HG03469 (cell line): ENCODE data around the gene SELENOH.
A peak's percentile ranks its signal among the peaks of the same experiment; 100 is the strongest.

ENCODE experiments used
- ATAC-seq: cut with Tn5 transposase; IDR thresholded peaks from one replicate; pipeline ENCODE4 v1.9.1; 2021; ENCODE audit warnings: mild to moderate bottlenecking, moderate library complexity, moderate number of reproducible peaks; ENCODE audit not compliant: unreplicated experiment

The SELENOH gene

GRCh38 chr11:57778318-57779037 lies 37.2 kb downstream of the SELENOH start:
- ATAC-seq: no peak

- ATAC-seq: no peak
These were observed 38.0 kb downstream of the SELENOH start for GRCh38 chr11:57779276-57779675.

- no peak for ATAC-seq
These were observed 40.2 kb downstream of the SELENOH start for GRCh38 chr11:57781529-57781943.

- peak; percentile 56 for ATAC-seq
These were observed 43.8 kb downstream of the SELENOH start for GRCh38 chr11:57785072-57785471.

GRCh38 chr11:57786436-57786835 lies 45.1 kb downstream of the SELENOH start:
- ATAC-seq: no peak

- no peak for ATAC-seq
These were observed 45.8 kb downstream of the SELENOH start for GRCh38 chr11:57787006-57787604.

GRCh38 chr11:57787920-57788702 lies 46.8 kb downstream of the SELENOH start:
- peak; percentile 35 for ATAC-seq

- ATAC-seq: no peak
These were observed 47.4 kb downstream of the SELENOH start for GRCh38 chr11:57788703-57789088.

GRCh38 chr11:57791321-57792059 lies 50.2 kb downstream of the SELENOH start:
- no peak for ATAC-seq

GRCh38 chr11:57792060-57792541 lies 50.8 kb downstream of the SELENOH start:
- peak; percentile 85 for ATAC-seq

- no peak for ATAC-seq
These were observed 51.6 kb downstream of the SELENOH start for GRCh38 chr11:57792870-57793269.
